GM23248 (cell line): Measurements from ENCODE around the gene GNAL.

Experiments
- EZH2 ChIP-seq: fragments of 200-600 bp; sonication (generic); IDR thresholded peaks from 2 replicates; pipeline ENCODE4 v1.6.1; 2018; ENCODE audit warnings: antibody characterized with exemption, mild to moderate bottlenecking; ENCODE audit not compliant: insufficient read depth, poor library complexity, severe bottlenecking
- EZH2phosphoT487 ChIP-seq: fragments of 200-600 bp; sonication (generic); IDR thresholded peaks from 2 replicates; pipeline ENCODE4 v1.6.1; 2018; ENCODE audit warnings: antibody characterized with exemption, moderate library complexity, mild to moderate bottlenecking, low read depth; ENCODE audit not compliant: insufficient read depth

DNA sequence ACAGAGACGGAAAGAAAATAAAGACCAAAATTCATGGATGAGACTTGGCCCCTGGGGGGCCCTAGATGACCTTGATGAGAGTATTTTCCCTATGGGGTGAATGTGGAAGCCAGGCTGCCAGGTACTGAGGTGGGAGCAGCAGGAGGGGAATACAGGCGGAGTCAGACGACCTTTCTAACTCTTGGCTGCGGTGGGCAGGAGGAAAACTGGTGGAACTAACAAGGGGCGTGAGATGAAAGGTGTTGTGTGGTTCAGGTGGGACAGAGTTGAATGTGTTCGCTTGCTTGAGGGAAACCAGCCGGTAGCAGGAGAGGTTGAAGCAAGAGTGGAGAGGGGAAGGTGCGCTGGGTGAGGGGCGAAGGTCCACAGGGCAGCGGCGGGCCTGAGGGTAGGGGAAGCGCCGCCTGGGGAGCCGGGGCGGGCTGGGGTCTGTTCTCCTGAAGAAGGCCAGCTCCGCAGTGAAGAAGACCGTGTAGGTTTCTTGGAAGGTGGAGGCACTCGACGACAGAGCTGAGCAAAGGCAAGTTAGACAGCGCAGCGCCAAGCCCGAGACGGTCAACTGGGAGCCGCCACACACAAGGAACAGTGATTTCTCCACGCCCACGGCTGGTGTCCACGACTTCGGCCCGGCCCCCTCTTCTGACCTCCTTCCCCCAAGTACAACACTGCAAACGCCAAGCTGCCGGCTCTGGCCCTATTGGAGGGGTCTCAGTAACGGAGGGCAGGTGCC lies 61.7 kb downstream of the GNAL start:
- TF ChIP-seq EZH2 = no peak
- no peak for TF ChIP-seq EZH2phosphoT487
